Testis (tissue), 3 donors: ENCODE results near the gene ABL2. TPM values are rescaled to one million over a fixed set of nuclear protein-coding genes. Genes with fewer than 3 reads are reported as not detected.
"Not testable (repeated sequence)": the region's sequence is repeated elsewhere in the genome, so short reads cannot be mapped to it uniquely, and the experiment has no call there.

Experiments used
- DNase-seq: peaks from one replicate; pipeline ENCODE4 v3.0.0-alpha.2; 2019
- H3K27ac ChIP-seq, 2 donors: fragments of 200-600 bp; sonication (generic); one replicate each; pipeline ENCODE4 v1.5.1; 2019
- H3K27me3 ChIP-seq: fragments of 200-600 bp; sonication (generic); one replicate; pipeline ENCODE4 v1.5.1; 2019
- H3K36me3 ChIP-seq: fragments of 200-600 bp; sonication (generic); one replicate; pipeline ENCODE4 v1.5.1; 2017; ENCODE audit warnings: low read depth; ENCODE audit errors: missing control alignments
- H3K4me1 ChIP-seq: fragments of 200-600 bp; sonication (generic); one replicate; pipeline ENCODE4 v1.5.1; 2019
- H3K4me3 ChIP-seq, 2 donors: fragments of 200-600 bp; sonication (generic); one replicate each; pipeline ENCODE4 v1.5.1; 2017 to 2019
- H3K9me3 ChIP-seq: fragments of 200-600 bp; sonication (generic); one replicate; pipeline ENCODE4 v1.5.1; 2017
- CTCF ChIP-seq, 3 experiments: fragments of 450-650 bp in 2 of 3; fragments of 200-600 bp in 1 of 3; sonication (generic) in 1 of 3; IDR thresholded peaks; one replicate each; pipeline ENCODE4 v1.5.1; 2016 to 2019; ENCODE audit warnings: antibody characterized with exemption in 3 of 3, mild to moderate bottlenecking in 2 of 3, moderate library complexity in 1 of 3
- POLR2A ChIP-seq: fragments of 450-650 bp; IDR thresholded peaks from one replicate; pipeline ENCODE4 v1.6.1; 2017; ENCODE audit warnings: antibody characterized with exemption, mild to moderate bottlenecking, moderate library complexity
- WGBS, 2 donors: methylation state at CpG; one replicate each; pipeline ENCODE4 v1.1.5; 2018; 5-methylcytosine and 5-hydroxymethylcytosine counted together
- intact Hi-C: fragments of 100-400 bp; cut with DNase I; formaldehyde crosslinking; loops from one replicate; pipeline ENCODE4 v1.15.1; 2023; ENCODE audit warnings: low total_unique reads
- polyA plus RNA-seq: library from polyadenylated mRNA; stranded (reverse); fragments of 350-450 nt; fragmentation: Illumina TruSeq; extraction: RNeasy Lipid Tissue Mini Kit (QIAGEN cat#74804); gene quantifications from one replicate; pipeline ENCODE4 v1.2.3, GENCODE V29; 2014; ENCODE audit warnings: low read depth, low replicate concordance; ENCODE audit not compliant: insufficient read depth
- total RNA-seq, 2 donors: library from RNA; depleted of rRNA; stranded (reverse); fragments of >200 nt; gene quantifications; one replicate each; pipeline ENCODE4 v1.2.3, GENCODE V29; 2016

ABL2 gene
- total and polyA plus RNA-seq, 3 donors from 2014 or later = 12.4 to 22.9 (median 21.9) TPM

- no peak for DNase-seq
- intact Hi-C loops = no loop called here
- no peaks in the 10 kb centered on the region for H3K36me3 ChIP-seq
- H3K4me1 ChIP-seq = no peaks in the 10 kb centered on the region
- no peak overlapping the region for H3K27ac ChIP-seq
- WGBS, 2 donors = 87 to 89% methylated on average over 9 of the region's 9 CpGs
- H3K4me3 ChIP-seq = no peak overlapping the region
- no peak for TF ChIP-seq POLR2A
- no peak for TF ChIP-seq CTCF (IDR thresholded peaks at IDR 0.05)
- H3K9me3 ChIP-seq = no peaks in the 10 kb centered on the region
- H3K27me3 ChIP-seq = no peaks in the 10 kb centered on the region
These were observed 18.4 kb upstream of the ABL2 start for GRCh38 chr1:179247923-179248322.

- H3K4me1 ChIP-seq, DNase-seq, H3K9me3 ChIP-seq, H3K4me3 ChIP-seq, H3K36me3 ChIP-seq, H3K27ac ChIP-seq, intact Hi-C loops, H3K27me3 ChIP-seq: not testable (repeated sequence)
- 92 to 100% methylated on average over 2 of the region's 2 CpGs for WGBS, 2 donors
These were observed 15.9 kb upstream of the ABL2 start for GRCh38 chr1:179245426-179245825.

GRCh38 chr1:179241530-179242097, 12.1 kb upstream of the ABL2 start:
- no peaks in the 10 kb centered on the region for H3K36me3 ChIP-seq
- H3K4me3 ChIP-seq = no peak overlapping the region
- 76 to 82% methylated on average over 5 of the region's 5 CpGs for WGBS, 2 donors
- TF ChIP-seq POLR2A = no peak
- TF ChIP-seq CTCF (IDR thresholded peaks at IDR 0.05) = no peak
- no peaks in the 10 kb centered on the region for H3K4me1 ChIP-seq
- H3K27ac ChIP-seq = no peak overlapping the region
- intact Hi-C loops = no loop called here
- no peaks in the 10 kb centered on the region for H3K9me3 ChIP-seq
- H3K27me3 ChIP-seq = no peaks in the 10 kb centered on the region
- no peak for DNase-seq

- H3K27ac ChIP-seq = no peak overlapping the region
- no peaks in the 10 kb centered on the region for H3K4me1 ChIP-seq
- DNase-seq = no peak
- 84 to 87% methylated on average over 4 of the region's 4 CpGs for WGBS, 2 donors
- no peaks in the 10 kb centered on the region for H3K36me3 ChIP-seq
- no peaks in the 10 kb centered on the region for H3K27me3 ChIP-seq
- no peak overlapping the region for H3K4me3 ChIP-seq
- intact Hi-C loops = no loop called here
- no peak for TF ChIP-seq POLR2A
- TF ChIP-seq CTCF (IDR thresholded peaks at IDR 0.05) = no peak
- H3K9me3 ChIP-seq = no peaks in the 10 kb centered on the region
These were observed 7.7 kb upstream of the ABL2 start for GRCh38 chr1:179237222-179237621.

GRCh38 chr1:179234863-179235262, 5.4 kb upstream of the ABL2 start:
- no peak for DNase-seq
- intact Hi-C loops = no loop called here
- H3K27ac ChIP-seq = no peak overlapping the region
- WGBS, 2 donors = 89 to 94% methylated on average over 1 of the region's 1 CpG
- no peaks in the 10 kb centered on the region for H3K36me3 ChIP-seq
- H3K4me3 ChIP-seq = no peak overlapping the region
- H3K4me1 ChIP-seq = peaks cover 5% of the 10 kb centered on the region
- H3K27me3 ChIP-seq = no peaks in the 10 kb centered on the region
- TF ChIP-seq POLR2A = no peak
- no peak for TF ChIP-seq CTCF (IDR thresholded peaks at IDR 0.05)
- no peaks in the 10 kb centered on the region for H3K9me3 ChIP-seq
